Choroid plexus epithelial cell (primary cell): ENCODE data around the gene TMEM175.
"Not testable (repeated sequence)": the region's sequence is repeated elsewhere in the genome, so short reads cannot be mapped to it uniquely, and the experiment has no call there.

Experiments
- DNase-seq: peaks from one replicate; pipeline ENCODE4 v3.0.0-alpha.2; 2010; ENCODE audit warnings: low read depth
- H3K4me3 ChIP-seq: 2 replicates; pipeline ENCODE4 v1.5.1; 2011; ENCODE audit warnings: low read depth, mild to moderate bottlenecking, control low read depth, low read length, moderate library complexity
- TF ChIP-seq, protein P1 (sequence below): conservative IDR thresholded peaks from 2 replicates; pipeline ENCODE4 v1.5.1; 2011; ENCODE audit warnings: low read depth, mild to moderate bottlenecking, control low read depth, inconsistent platforms, low read length, moderate library complexity

Gene TMEM175

DNA sequence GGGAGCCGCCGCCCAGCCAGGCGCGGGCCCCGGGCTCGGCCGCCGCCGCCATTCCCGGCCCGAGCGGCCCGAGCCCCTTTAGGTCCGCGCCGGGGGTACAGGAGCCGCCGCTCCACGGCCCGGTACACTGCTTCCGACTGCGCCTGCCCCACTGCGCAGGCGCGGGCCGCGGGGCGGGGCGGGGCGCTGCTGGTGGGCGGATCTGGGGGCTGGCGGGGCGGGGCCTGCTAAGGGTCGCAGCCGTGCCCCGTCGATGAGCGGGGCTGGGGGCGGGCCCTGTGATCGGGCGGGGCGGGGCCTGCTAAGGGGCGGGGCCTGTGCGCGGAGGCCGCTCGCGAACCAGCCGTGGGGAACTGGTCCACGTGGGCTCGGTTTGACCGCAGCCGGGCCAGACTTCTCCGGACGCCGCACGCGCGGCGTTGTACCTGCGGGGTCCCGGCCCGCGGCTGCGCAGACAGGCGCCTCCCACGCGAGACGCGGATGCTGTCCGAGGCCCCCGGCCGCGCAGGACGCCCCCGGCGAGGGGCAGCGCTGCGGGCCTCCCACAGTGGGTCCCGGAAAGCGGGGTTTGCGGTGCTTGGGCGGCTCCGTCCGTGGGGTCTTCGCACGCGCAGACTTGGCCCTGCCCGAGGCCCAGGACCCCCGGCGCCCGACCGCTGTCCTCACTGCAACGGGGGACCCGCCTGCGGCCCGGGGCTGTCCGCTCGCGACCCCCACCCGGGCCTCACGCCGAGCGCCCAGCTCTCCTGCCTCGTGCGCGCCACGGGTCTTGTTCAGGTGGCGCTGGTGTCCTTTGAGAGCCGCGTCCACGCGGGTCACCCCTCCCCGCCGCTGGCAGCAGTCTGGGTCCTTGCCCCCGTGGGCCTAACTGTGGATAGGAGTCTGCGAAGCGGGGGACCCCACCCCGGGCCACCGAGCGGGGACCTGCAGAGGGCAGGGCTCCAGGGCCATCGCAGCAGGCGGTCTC lies 41.5 kb downstream of the TMEM175 start, which contains the start of gene DGKQ:
DGKQ (minus strand) TSS at position 139 of the 967 bp plus-strand sequence; CDS start at position 52, 87 bp downstream.
- TF ChIP-seq, protein P1, sequence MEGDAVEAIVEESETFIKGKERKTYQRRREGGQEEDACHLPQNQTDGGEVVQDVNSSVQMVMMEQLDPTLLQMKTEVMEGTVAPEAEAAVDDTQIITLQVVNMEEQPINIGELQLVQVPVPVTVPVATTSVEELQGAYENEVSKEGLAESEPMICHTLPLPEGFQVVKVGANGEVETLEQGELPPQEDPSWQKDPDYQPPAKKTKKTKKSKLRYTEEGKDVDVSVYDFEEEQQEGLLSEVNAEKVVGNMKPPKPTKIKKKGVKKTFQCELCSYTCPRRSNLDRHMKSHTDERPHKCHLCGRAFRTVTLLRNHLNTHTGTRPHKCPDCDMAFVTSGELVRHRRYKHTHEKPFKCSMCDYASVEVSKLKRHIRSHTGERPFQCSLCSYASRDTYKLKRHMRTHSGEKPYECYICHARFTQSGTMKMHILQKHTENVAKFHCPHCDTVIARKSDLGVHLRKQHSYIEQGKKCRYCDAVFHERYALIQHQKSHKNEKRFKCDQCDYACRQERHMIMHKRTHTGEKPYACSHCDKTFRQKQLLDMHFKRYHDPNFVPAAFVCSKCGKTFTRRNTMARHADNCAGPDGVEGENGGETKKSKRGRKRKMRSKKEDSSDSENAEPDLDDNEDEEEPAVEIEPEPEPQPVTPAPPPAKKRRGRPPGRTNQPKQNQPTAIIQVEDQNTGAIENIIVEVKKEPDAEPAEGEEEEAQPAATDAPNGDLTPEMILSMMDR = no peak
- H3K4me3 ChIP-seq = peak within 1 kb of the TSS; percentile 71
- peak; percentile 88 for DNase-seq

DNA sequence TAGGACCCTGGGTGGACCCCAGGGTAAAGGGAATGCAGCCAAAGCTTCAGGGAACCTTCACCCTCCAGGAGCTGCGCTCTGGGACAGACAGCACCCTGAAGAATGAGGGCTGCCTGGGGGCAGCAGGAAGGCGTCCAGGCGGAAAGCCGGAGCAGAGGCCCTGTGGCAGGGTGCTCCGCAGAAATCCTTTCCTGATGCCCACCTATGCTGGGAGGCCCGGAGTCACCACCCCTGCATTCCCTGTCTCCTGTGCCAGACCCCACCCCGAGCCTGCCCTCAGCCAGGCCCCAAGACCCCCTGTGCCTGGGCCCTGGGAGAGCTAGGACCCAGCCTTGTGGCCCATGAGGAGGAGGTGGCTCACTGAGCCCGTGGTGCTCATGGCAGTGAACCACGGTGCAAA lies 42.4 kb downstream of the TMEM175 start:
- H3K4me3 ChIP-seq = no peak overlapping the region
- TF ChIP-seq, protein P1 = no peak
- no peak for DNase-seq

DNA sequence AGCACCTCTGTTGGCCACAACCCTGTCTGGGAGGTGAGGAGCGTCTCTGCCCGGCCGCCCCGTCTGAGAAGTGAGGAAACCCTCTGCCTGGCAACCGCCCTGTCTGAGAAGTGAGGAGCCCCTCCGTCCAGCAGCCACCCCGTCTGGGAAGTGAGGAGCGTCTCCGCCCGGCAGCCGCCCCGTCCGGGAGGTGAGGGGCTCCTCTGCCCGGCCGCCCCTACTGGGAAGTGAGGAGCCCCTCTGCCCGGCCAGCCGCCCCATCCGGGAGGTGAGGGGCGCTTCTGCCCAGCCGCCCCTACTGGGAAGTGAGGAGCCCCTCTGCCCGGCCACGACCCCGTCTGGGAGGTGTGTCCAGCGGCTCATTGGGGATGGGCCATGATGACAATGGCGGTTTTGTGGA lies 43.8 kb downstream of the TMEM175 start:
- DNase-seq, H3K4me3 ChIP-seq: not testable (repeated sequence)

DNA sequence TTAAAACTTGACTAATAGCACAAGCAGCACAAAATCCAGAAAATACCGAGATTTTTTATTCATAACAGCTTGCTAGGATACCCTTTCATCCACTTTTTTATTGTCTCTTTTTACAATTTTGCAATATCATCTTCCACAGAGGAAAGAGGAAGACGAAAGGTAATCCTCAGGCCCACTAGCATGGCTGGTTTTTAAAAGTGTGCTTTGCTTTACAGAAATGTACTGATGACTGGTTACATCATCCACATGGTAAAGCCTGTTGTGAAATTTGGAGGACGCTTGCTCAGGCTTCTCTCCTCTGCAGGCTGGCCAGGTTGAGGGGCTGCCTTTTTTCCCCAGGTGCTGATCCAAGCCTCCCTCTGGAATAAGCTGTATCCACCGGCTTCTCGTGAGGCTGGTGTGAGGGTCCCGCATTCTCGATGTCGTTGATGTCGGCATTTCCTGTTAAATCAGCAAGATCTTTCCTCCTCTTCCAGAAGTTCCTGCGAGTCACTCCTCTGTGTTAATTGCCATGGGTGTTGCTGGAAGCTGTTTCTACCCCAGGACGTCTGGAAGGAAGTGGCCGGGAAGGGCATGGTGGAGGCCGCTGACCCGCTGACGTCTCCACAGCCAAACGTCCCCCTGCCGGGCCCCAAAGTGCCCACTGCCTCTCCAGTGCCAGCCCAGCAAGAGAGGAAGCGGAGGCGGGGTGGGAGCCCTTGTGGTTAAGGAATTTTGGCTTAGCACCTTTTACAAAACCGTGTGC lies 46.9 kb downstream of the TMEM175 start:
- DNase-seq = peak; percentile 74
- H3K4me3 ChIP-seq = no peak overlapping the region
- TF ChIP-seq, protein P1 = no peak

DNA sequence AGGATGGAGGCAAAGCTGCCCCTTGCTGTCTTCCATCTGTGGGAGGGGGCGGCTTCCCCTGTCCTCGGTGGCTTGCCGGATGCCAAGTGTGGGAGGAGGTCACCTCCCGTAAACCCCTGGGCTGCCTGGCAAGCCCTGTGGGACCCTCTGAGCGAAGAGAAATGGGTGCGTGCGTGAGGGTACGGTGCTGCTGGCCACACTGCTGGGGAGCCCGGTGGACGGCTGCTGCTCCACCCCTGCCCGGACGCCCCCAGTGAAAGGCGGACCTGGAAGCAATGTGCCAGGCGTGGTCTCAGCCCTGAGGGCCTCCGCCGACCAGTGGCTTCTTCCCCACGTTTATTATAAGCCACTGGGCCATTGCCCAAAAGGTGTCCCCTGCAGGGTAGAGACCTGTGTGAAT lies 50.0 kb downstream of the TMEM175 start:
- H3K4me3 ChIP-seq = no peak overlapping the region
- DNase-seq = no peak
- TF ChIP-seq, protein P1 = no peak

DNA sequence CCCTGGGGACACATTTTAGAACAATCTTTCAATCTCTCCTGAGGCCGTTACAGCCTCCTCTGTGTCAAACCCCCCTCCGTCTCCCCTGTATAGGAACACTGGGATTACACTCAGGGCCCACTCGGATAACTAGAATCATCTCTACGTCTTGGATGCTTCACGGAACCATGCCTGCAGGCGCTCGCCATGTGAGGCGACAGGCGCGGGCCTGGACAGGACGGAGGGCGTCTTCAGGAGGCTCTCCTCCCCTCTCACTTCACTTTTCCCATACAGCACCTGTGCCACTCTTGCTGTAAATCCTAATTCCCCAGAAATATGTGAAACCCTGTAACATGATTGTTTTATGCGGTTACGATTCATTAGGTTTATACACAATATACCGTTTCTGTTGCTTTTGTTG lies 50.6 kb downstream of the TMEM175 start:
- TF ChIP-seq, protein P1 = no peak
- DNase-seq = no peak
- H3K4me3 ChIP-seq = no peak overlapping the region

DNA sequence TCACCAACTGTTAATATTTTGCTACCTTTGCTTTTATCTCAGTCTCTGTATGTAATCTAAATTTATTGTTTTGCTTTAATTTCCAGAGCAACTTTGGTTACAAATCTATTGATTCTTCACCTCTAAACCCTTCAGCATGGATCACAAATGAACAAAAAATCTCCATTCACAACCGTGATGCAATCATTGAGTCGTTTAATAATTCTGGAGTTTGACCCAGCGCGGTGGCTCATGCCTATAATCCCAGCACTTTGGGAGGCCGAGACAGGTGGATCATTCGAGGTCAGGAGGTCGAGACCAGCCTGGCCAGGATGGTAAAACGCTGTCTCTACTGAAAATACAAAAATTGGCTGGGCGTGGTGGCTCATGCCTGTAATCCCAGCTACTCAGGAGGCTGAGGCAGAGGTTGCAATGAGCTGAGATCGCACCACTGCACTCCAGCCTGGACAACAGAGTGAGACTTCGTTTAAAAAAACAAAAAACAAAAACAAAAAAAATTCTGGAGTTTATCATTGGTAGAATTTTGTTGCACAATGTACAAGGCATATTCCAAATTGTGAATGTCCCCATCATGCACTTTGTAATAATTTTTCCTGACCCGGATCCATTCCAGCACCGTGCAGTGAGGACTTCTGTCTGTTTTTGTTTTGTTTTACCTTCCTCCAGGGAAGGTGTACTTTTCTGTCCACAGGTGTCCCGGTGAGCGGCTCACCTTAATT lies 52.2 kb downstream of the TMEM175 start:
- no peak for DNase-seq
- H3K4me3 ChIP-seq = no peak overlapping the region
- TF ChIP-seq, protein P1 = no peak
